ENCODE data around the gene KCNC4. TPM values are rescaled to one million over a fixed set of nuclear protein-coding genes. Genes with fewer than 3 reads are reported as not detected.
A peak's percentile ranks its signal among the peaks of the same experiment; 100 is the strongest.

The KCNC4 gene
- total and polyA plus RNA-seq, 2 of the 13 experiments (the other 11 are each of a cell fraction or from before 2014, with no cell fraction given) = 0.24 to 0.66 TPM

DNA sequence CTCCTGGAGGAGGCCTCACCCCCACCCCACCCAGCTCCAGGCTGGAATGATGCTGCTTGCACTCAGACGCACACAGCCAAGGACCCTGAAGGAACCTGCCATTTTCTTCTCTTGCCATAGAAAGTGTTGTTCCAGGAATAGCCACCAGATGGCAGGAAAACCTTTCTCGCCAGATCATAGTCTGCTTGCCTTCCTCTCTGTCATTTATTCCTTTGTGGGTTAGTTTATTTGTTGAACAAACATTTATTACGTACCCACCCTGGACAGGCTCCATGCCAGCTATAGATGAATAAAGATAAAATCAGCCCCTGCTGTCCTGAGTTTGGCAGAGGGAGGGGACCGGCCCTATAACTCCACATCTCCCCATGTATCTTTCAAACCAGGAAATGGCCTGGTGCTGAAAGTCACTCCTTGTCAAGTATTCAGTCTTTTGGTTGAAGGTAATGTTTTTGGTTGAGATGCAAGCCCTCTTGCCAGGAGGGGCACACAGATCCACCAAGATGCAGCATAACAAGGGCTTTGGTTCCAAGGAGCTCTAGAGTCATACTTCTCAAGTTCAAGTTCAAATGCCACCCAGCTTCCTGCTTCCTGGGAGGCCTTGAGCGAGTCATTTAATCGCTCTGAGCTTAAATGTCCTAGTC is 7.0 kb upstream of the KCNC4 start:
- Histone ChIP-seq H3K4me2 (ENCODE audit: low read depth, low read length) (no peak overlapping the region), H2AFZ (ENCODE audit: low read length) (no peak overlapping the region), H3K9ac (ENCODE audit: insufficient read depth, low read depth, low read length) (no peak overlapping the region), H3K4me1 (ENCODE audit: insufficient read depth, low read length) (no peaks in the 10 kb centered on the region), H4K20me1 (ENCODE audit: insufficient read depth, low read length) (no peaks in the 10 kb centered on the region), H3K9me3 (ENCODE audit: low read length) (no peaks in the 10 kb centered on the region), H3K27me3 (ENCODE audit: control insufficient read depth in 1 of 2, insufficient read depth in 2 of 2, low read length in 2 of 2) (peaks cover 3 to 30% of the 10 kb centered on the region in 2 experiments; a peak in 3 of 5 replicates), H3K79me2 (ENCODE audit: insufficient read depth, low read length) (no peaks in the 10 kb centered on the region), H3K27ac (ENCODE audit: extremely low read length, insufficient read depth, low read length) (no peak overlapping the region), H3K36me3 (replicated peaks in 1 of 2; ENCODE audit: control insufficient read depth in 1 of 2, insufficient read depth in 2 of 2, low read length in 2 of 2) (no peaks in the 10 kb centered on the region), H3K4me3 (replicated peaks in 1 of 3; ENCODE audit: insufficient read depth in 1 of 3, low read depth in 2 of 3, low read length in 3 of 3) (no peak overlapping the region)
- CTCF ChIA-PET (ENCODE audit: low intra/inter-chr PET ratio, low total read pairs) = interaction anchor here (0.7 to 2.9 kb wide), 7 partner anchors 11 to 293 kb away, joined by 3 to 37 read pairs (median 5); no protein-coding TSS in a partner anchor
- POLR2A ChIA-PET = no interaction called here
- in situ Hi-C loops (cut with HindIII; ENCODE audit: extremely low pct_ligation_motif_present, low pct_unique_long_range_greater_than_20kb) (loop anchor here (5.0 to 10.0 kb wide), 2 partner anchors 259 to 292 kb away; no protein-coding TSS in a partner anchor), intact Hi-C loops (cut with micrococcal nuclease; ENCODE audit: unreplicated experiment) (loop anchor here (1.0 kb wide), 4 partner anchors 109 to 292 kb away; no protein-coding TSS in a partner anchor)
- TF ChIP-seq, protein P1, sequence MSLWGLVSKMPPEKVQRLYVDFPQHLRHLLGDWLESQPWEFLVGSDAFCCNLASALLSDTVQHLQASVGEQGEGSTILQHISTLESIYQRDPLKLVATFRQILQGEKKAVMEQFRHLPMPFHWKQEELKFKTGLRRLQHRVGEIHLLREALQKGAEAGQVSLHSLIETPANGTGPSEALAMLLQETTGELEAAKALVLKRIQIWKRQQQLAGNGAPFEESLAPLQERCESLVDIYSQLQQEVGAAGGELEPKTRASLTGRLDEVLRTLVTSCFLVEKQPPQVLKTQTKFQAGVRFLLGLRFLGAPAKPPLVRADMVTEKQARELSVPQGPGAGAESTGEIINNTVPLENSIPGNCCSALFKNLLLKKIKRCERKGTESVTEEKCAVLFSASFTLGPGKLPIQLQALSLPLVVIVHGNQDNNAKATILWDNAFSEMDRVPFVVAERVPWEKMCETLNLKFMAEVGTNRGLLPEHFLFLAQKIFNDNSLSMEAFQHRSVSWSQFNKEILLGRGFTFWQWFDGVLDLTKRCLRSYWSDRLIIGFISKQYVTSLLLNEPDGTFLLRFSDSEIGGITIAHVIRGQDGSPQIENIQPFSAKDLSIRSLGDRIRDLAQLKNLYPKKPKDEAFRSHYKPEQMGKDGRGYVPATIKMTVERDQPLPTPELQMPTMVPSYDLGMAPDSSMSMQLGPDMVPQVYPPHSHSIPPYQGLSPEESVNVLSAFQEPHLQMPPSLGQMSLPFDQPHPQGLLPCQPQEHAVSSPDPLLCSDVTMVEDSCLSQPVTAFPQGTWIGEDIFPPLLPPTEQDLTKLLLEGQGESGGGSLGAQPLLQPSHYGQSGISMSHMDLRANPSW (CRISPR knock-in tag; IDR thresholded peaks at IDR 0.05; ENCODE audit: borderline replicate concordance) = no peak
- TF ChIP-seq RAD21 (CRISPR knock-in tag; IDR thresholded peaks at IDR 0.05) (peak; percentile 49; the same call in 1 of the 2 replicates), SMC3 (IDR thresholded peaks at IDR 0.05; ENCODE audit: low read length) (peak; percentile 87), STAG1 (CRISPR knock-in tag; IDR thresholded peaks at IDR 0.05) (peak; percentile 84), THAP11 (CRISPR knock-in tag; IDR thresholded peaks at IDR 0.05) (no peak), SAP130 (CRISPR knock-in tag; IDR thresholded peaks at IDR 0.05; ENCODE audit: low read depth) (0 out of 2 replicates have a peak, but pooled peaks have one; percentile 11), SPEN (CRISPR knock-in tag; IDR thresholded peaks at IDR 0.05; ENCODE audit: low read depth) (no peak)
- TF ChIP-seq, protein P2, sequence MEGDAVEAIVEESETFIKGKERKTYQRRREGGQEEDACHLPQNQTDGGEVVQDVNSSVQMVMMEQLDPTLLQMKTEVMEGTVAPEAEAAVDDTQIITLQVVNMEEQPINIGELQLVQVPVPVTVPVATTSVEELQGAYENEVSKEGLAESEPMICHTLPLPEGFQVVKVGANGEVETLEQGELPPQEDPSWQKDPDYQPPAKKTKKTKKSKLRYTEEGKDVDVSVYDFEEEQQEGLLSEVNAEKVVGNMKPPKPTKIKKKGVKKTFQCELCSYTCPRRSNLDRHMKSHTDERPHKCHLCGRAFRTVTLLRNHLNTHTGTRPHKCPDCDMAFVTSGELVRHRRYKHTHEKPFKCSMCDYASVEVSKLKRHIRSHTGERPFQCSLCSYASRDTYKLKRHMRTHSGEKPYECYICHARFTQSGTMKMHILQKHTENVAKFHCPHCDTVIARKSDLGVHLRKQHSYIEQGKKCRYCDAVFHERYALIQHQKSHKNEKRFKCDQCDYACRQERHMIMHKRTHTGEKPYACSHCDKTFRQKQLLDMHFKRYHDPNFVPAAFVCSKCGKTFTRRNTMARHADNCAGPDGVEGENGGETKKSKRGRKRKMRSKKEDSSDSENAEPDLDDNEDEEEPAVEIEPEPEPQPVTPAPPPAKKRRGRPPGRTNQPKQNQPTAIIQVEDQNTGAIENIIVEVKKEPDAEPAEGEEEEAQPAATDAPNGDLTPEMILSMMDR (CRISPR knock-in tag; IDR thresholded peaks at IDR 0.05) = peak; percentile 87
- peak; percentile 50 for ATAC-seq
- no TSS peak for BruUV-seq (replicated peaks)
- peak; percentile 60 for FAIRE-seq
- DNase-seq (ENCODE audit: low spot score) = peak; percentile 50
- 13% methylated on average over 5 of the region's 6 CpGs for WGBS (ENCODE audit: low lambda C conversion rate)
